Skin of body (tissue), 2 donors: Measurements from ENCODE around the gene INPP5J. TPM values are rescaled to one million over a fixed set of nuclear protein-coding genes. Genes with fewer than 3 reads are reported as not detected.
"Not testable (repeated sequence)": the region's sequence is repeated elsewhere in the genome, so short reads cannot be mapped to it uniquely, and the experiment has no call there.

Experiments used
- DNase-seq: peaks from one replicate; lab custom pipeline; 2025; lab: John Stamatoyannopoulos, UW
- total RNA-seq: library from RNA; depleted of rRNA; stranded (reverse); fragments of >200 nt; gene quantifications from one replicate; pipeline ENCODE4 v1.2.3, GENCODE V29; 2014

The INPP5J gene, protein sequence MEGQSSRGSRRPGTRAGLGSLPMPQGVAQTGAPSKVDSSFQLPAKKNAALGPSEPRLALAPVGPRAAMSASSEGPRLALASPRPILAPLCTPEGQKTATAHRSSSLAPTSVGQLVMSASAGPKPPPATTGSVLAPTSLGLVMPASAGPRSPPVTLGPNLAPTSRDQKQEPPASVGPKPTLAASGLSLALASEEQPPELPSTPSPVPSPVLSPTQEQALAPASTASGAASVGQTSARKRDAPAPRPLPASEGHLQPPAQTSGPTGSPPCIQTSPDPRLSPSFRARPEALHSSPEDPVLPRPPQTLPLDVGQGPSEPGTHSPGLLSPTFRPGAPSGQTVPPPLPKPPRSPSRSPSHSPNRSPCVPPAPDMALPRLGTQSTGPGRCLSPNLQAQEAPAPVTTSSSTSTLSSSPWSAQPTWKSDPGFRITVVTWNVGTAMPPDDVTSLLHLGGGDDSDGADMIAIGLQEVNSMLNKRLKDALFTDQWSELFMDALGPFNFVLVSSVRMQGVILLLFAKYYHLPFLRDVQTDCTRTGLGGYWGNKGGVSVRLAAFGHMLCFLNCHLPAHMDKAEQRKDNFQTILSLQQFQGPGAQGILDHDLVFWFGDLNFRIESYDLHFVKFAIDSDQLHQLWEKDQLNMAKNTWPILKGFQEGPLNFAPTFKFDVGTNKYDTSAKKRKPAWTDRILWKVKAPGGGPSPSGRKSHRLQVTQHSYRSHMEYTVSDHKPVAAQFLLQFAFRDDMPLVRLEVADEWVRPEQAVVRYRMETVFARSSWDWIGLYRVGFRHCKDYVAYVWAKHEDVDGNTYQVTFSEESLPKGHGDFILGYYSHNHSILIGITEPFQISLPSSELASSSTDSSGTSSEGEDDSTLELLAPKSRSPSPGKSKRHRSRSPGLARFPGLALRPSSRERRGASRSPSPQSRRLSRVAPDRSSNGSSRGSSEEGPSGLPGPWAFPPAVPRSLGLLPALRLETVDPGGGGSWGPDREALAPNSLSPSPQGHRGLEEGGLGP
- total RNA-seq, result 0.39 TPM

DNA sequence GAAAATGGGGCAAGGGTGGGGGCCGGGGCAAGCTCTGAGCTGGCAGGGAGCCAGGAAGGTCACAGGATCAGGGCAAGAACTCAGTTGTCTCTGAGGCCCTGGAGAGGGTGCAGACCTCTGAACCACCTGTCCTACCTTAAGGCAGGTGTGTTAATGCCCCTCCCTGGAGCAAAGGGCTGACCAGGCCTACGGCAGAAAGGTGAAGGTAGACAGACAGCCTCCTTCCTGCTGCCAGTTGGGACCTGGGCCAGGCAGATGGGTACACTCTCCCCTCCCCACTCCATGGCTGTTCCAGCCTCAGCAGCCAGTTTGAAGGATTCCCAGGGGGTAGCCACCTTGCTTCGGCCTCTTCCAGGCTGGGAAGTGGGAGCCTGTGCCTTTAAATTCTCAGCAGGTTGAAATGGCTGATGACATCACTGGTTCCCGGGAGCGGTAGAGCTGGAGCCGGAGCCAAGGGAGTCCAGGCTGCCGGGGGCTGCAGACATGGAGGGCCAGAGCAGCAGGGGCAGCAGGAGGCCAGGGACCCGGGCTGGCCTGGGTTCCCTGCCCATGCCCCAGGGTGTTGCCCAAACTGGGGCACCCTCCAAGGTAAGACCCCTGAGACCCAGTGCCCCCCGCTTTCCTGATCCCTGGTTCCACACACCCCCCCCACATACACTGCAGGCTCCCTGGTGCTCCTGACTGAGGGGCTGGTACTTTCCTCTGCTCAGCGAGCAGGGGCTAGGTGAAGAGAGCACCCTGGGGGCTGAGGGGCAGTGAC, at the start of gene INPP5J:
INPP5J (plus strand) TSS at position 435 of the 760 bp plus-strand sequence; CDS start at position 484, 49 bp downstream.
- DNase-seq, result no peak

DNA sequence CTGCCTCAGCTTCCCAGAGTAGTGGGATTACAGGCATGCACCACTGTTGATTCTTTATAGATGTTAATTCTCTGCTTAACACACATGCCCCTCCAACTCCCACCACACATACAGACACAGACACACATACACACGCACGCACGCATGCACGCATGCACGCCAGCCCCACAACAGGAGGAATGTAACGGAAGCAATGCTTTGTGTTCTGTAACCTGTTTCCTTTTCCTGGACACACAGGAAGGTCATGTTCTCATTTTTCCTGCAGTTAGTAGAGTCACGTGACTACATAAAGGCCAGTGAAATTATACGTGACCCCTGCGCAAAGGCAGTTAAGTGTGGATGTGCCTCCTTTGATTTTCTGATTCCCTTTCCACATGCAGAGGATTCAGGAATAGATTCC, 49.6 kb upstream of the INPP5J start:
- DNase-seq, result not testable (repeated sequence)

DNA sequence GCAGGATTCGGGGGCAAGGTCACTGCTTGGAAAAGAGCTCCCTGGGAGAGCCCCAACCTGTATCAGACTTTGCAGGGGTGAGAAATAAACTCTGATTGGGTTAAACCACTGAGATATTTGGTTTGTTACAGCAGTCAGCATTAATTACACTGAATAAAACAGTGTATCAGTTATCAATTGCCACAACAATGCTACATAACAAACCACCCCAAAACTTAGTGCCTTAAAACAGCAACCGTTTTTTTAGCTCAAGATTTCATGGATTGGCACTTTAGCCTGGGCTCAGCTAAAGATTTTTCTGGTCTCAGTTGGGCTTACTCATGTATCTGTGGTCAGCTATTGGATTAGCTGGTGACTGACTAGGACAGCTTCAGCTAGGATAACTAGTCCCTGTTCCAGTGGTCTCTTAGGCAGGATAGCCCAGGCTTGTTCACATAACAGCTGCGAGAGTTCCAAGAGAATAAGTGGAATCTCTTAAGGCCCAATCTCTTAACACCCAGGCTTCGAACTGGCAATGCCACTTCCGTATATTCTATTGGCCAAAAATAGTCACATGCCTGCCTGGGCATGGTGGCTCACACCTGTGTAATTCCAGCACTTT, 49.1 kb upstream of the INPP5J start:
- not testable (repeated sequence) for DNase-seq

- DNase-seq, result peak; percentile 95
These were observed 46.8 kb upstream of the INPP5J start for GRCh38 chr22:31075961-31076360.

- DNase-seq, result no peak
These were observed 45.1 kb upstream of the INPP5J start for GRCh38 chr22:31077681-31078080.

DNA sequence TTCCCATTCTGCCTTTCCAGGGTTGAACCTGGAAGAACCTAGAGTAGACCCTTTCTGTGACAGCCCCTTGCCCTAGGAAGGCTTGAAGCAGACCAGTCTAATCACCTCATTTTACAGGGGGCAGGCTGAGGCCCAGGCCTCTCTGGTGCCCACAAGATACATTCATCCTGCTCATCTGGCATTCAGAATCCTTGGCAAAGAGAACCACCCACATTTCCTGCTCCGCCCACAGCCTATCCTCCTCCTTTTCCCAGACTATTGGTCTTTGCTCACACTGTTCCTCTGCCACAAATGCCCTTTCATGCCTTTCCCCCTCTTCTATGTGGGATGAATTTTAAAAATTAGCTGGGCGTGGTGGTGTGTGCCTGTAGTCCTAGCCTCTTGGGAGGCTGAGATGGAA, 44.4 kb upstream of the INPP5J start:
- DNase-seq, result not testable (repeated sequence)

DNA sequence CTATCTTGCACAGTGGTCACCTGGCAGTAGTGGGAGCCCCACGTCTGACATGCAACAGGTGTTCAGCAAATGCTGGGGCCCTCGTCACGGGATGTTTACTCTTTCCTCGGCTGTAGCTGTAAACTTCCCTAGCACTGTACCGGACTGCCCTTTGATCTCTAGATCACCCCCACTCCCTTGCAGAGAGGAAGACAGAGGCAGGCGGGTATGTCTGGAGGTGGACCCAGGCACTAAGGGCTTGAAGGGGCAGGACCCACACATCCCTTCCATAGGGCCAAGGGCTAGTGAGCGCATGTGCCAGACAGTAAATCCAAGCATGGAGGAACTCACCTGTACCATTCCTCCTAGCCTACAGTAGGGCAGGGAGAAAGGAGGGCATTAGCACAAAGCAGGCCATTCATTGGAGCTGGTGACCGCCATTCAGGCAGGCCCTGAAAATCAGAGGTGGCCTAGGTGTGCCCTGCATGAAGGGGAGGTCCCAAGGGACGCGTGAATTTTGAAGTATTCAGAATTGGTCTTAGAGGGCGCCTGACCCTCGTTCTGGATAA, 43.6 kb upstream of the INPP5J start:
- no peak for DNase-seq

DNA sequence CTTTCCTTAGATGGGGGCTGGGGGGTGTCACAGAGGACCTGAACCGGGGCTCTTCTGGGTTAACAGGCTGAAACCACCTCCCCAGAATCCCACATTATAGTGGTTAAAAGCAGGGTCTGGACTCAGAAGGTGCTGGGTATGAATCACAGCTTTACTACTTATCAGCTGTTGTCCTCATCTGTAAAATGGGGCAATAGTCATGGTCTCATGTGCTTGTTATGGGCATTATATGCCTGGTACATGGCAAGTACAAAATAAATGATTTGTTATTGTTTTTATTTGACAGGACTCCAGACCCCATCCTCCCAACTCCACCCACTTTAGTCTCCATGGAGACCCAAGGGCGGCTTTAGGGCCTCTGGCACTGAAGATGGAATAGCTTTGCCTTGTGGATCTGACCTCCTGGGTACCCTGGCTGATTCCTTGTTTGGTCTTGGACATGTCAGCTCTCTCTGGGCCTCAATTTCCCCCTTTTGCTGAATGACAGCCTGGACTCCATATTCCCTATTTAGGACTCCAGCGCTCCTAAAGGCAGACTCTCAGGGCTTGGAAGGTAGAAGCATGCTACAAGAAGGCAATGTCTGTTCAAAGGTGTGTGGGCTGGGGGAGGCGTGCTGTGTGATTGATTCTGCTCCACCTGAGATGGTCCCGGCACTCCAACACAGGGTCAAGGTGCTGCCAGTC, 42.5 kb upstream of the INPP5J start:
- DNase-seq, result peak; percentile 49

GRCh38 chr22:31080848-31081649, 41.7 kb upstream of the INPP5J start, which contains the start of gene SMTN:
Gene SMTN, plus strand, starts transcription at chr22:31081318. Its CDS starts 1,941 bp downstream, at chr22:31083259.
- DNase-seq, result peak; percentile 91

DNA sequence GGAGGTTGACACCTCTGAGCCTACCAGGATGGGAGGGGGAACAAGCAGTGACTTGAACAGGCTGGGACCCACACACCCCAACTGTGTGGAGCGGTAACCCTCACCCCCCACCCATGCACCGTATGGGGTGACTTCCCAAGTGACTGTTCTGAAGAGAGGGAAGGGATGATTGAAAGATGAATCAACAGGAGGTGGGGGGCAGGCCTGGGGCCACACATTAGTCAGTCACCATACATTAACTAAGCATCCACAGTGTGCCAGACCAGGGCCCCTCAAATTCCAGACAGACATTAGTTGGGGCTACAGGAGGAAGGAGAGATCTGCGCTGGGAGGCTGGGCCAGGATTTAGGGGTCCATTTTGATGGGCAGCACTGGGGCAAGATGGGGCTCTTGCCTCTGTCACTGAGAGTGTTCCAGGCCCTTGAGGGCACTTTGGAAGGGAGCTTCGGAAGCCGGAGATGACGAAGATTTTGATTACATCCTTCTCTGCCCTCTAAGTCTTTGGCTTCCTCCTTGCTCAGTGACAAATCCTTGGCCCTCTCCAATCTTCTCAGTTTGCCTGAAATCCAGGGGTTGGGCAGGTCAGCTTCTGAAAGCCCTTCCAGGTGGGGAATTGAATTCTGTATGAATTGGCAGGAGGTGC, 40.7 kb upstream of the INPP5J start:
- no peak for DNase-seq

- DNase-seq, result peak; percentile 59
These were observed 40.0 kb upstream of the INPP5J start for GRCh38 chr22:31082606-31083376.

- no peak for DNase-seq
These were observed 39.4 kb upstream of the INPP5J start for GRCh38 chr22:31083377-31083768.

GRCh38 chr22:31083923-31084810, 38.6 kb upstream of the INPP5J start:
- no peak for DNase-seq

GRCh38 chr22:31084811-31085492, 37.8 kb upstream of the INPP5J start:
- peak; percentile 74 for DNase-seq

DNA sequence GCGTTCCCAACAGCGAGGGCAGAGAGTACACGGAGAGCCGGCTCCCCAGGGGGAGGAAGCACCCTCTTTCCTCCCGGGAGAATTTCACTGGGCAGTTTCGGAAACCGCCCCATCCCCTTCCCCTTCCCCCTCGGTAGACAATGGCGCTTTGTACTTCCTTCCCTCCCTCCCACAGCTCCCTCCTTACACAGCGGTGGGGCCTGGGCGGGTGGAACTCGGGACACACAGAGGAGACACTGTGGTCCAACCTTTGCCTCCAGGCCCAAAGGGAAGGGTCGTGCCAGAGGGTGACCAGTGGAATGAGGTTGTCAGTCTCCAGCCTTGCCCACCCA, 37.3 kb upstream of the INPP5J start:
- DNase-seq, result no peak

GRCh38 chr22:31085928-31086327, 36.8 kb upstream of the INPP5J start:
- no peak for DNase-seq
